PC-9 (cell line): Measurements from ENCODE around the gene ATG2B.

ENCODE experiments used
- CTCF ChIP-seq: fragments of 200-600 bp; sonication (generic); conservative IDR thresholded peaks from 2 replicates; pipeline ENCODE4 v1.6.1; 2017; ENCODE audit warnings: mixed run types, antibody characterized with exemption, mild to moderate bottlenecking, moderate library complexity
- EZH2 ChIP-seq: fragments of 200-600 bp; sonication (generic); IDR thresholded peaks from 2 replicates; pipeline ENCODE4 v1.8.0; 2017; ENCODE audit warnings: antibody characterized with exemption, low read depth

GRCh38 chr14:96341323-96341722 lies 21.8 kb downstream of the ATG2B start:
- TF ChIP-seq CTCF = no peak
- TF ChIP-seq EZH2 = no peak
